NCI-H2171 (cell line): ENCODE measurements around the gene MRC2.
A peak's percentile ranks its signal among the peaks of the same experiment; 100 is the strongest.
"Not testable (repeated sequence)": the region's sequence is repeated elsewhere in the genome, so short reads cannot be mapped to it uniquely, and the experiment has no call there.

ENCODE experiments used
- DNase-seq: peaks from one replicate; lab custom pipeline; 2025; lab: John Stamatoyannopoulos, UW

The MRC2 gene

GRCh38 chr17:62612289-62612688 lies 15.2 kb upstream of the MRC2 start:
- not testable (repeated sequence) for DNase-seq

GRCh38 chr17:62613095-62613494 lies 14.4 kb upstream of the MRC2 start:
- DNase-seq: not testable (repeated sequence)

GRCh38 chr17:62614142-62614541 lies 13.3 kb upstream of the MRC2 start:
- peak; percentile 26 for DNase-seq

GRCh38 chr17:62615503-62615902 lies 12.0 kb upstream of the MRC2 start:
- no peak for DNase-seq

GRCh38 chr17:62616993-62617893 lies 10.2 kb upstream of the MRC2 start:
- no peak for DNase-seq

- no peak for DNase-seq
Measured at GRCh38 chr17:62617894-62618472, 9.5 kb upstream of the MRC2 start.

GRCh38 chr17:62618647-62619416 lies 8.6 kb upstream of the MRC2 start:
- DNase-seq: no peak

- DNase-seq: no peak
Measured at GRCh38 chr17:62619417-62620155, 7.9 kb upstream of the MRC2 start.

- no peak for DNase-seq
Measured at GRCh38 chr17:62621223-62621622, 6.2 kb upstream of the MRC2 start.

GRCh38 chr17:62625184-62625869 lies 2.1 kb upstream of the MRC2 start:
- no peak for DNase-seq

GRCh38 chr17:62625870-62626200 lies 1.6 kb upstream of the MRC2 start:
- DNase-seq: no peak

- DNase-seq: no peak
Measured at GRCh38 chr17:62626719-62627218, 701 bp upstream of the MRC2 start.

- no peak for DNase-seq
Measured at GRCh38 chr17:62627904-62628633, 599 bp downstream of the MRC2 start.

- DNase-seq: no peak
Measured at GRCh38 chr17:62628831-62629555, 1.5 kb downstream of the MRC2 start.

GRCh38 chr17:62629556-62630364 lies 2.3 kb downstream of the MRC2 start:
- DNase-seq: no peak

GRCh38 chr17:62630365-62631085 lies 3.1 kb downstream of the MRC2 start:
- DNase-seq: no peak

GRCh38 chr17:62631086-62631935 lies 3.8 kb downstream of the MRC2 start:
- DNase-seq: no peak
